GM12873 (cell line): ENCODE data around the gene TSPO2.

Source experiments
- TF ChIP-seq, protein P1 (sequence below): IDR thresholded peaks from 2 replicates; pipeline ENCODE4 v1.5.1; 2012; ENCODE audit warnings: low read depth, mild to moderate bottlenecking, moderate library complexity, low read length, control low read depth; ENCODE audit not compliant: insufficient read depth; ENCODE audit errors: missing control alignments

The TSPO2 gene

DNA sequence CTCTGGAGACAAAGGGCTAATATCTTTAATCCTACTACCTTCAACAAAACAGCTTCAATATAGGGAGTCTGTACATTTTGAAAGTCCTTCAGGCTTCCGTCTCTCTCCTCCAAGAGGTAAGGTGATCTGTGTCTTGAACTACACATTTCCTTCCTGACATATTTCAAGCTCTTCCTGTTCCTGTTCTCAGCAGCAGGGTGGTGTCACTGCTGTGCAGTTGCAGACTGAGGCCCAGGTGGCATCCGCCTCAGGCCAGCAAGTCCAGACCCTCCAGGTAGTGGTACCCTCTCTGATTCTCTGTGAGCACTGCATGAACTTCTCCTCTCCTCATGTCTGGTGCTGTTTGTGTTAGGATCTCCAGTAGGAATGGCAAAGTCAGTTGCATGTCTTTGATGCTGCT is 38.4 kb downstream of the TSPO2 start:
- TF ChIP-seq, protein P1, sequence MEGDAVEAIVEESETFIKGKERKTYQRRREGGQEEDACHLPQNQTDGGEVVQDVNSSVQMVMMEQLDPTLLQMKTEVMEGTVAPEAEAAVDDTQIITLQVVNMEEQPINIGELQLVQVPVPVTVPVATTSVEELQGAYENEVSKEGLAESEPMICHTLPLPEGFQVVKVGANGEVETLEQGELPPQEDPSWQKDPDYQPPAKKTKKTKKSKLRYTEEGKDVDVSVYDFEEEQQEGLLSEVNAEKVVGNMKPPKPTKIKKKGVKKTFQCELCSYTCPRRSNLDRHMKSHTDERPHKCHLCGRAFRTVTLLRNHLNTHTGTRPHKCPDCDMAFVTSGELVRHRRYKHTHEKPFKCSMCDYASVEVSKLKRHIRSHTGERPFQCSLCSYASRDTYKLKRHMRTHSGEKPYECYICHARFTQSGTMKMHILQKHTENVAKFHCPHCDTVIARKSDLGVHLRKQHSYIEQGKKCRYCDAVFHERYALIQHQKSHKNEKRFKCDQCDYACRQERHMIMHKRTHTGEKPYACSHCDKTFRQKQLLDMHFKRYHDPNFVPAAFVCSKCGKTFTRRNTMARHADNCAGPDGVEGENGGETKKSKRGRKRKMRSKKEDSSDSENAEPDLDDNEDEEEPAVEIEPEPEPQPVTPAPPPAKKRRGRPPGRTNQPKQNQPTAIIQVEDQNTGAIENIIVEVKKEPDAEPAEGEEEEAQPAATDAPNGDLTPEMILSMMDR: no peak

DNA sequence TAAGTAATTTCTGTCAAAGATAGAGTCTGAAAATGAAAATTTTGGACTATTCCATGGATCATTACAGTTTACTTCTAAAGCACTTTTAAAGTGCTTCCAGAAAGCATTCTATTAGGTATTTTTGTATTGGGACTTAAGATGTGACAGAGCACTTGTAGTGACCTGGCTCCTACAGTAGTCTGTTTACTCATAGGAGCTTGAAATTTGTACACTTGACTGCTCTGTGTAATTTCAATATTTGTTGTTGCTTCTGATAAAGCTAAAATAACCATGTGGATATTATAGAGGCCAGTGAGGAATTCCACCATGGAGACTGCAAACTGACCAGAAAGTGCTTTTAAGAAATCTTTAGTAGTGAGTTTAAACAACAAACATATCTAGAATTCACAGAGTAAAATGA is 40.8 kb downstream of the TSPO2 start:
- TF ChIP-seq, protein P1: no peak

DNA sequence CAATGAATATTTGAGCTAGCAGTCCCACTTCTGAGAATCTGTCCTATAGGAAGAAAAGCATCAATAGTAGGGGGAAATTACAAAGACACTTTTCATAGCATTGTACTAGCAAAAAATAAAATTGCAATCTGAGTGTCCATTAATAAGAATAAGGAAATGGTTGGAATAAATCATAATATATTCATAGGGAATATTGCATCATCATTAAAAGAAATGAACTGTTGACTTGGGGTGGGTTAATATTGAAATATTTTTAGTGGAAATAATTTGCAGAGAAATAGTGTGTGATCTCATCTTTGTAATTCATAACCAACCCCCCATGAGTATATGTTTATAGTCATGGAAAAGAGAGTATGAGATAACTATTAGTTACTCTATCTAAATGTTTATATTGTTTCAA is 42.9 kb downstream of the TSPO2 start:
- TF ChIP-seq, protein P1: no peak

DNA sequence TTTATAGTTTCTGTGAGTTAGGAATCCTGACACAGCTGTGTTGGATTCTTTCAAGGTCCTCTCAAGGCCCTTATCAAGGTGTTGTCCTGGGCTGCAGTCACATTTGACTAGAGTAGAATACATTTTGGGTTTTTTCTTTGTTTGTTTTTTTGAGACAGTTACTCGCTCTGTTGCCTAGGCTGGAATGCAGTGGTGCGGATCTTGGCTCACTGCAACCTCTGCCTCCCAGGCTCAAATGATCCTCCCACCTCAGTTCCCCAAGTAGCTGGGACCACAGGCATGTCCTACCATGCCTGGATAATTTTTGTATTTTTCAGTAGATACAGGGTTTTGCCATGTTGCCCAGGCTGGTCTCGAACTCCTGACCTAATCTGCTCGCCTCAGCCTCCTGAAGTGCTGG is 46.2 kb downstream of the TSPO2 start:
- TF ChIP-seq, protein P1: no peak

DNA sequence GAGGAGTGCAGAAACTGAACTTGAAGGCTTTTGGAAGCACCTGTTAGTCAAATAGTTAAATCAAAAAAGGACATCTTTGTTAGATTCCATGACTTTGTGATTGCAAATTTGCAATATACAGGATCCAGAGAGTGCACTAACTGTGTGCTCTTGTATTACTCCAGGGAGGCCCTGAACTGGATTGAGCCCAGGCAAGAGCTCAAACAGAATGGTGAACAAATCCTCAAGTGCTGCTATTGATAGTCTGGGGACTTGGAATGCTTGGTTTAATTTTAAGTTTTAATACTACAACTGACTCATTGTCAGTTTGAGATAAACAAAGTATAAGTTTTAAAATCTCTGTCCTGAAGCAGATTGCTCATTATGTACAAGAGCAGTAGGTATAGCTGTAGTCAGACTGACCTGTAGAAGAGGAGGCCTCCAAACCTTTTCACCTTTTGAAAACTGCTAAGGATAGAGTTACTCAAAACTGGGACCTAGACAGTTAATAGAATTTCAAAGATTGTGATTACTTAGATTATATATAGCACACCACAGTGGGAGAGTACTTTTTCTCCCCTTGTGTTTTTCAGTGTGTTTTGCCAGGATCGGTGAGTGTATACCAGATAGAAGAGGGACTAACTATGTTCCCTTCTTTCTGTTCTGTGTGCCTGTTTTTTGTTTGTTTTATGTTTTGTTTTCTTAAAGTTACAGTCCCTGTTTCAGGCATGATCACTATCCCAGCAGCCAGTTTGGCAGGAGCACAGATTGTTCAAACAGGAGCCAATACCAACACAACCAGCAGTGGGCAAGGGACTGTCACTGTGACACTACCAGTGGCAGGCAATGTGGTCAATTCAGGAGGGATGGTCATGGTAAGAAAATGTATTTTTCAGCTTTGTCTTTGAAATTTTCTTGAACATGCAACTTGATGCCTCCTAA is 48.8 kb downstream of the TSPO2 start:
- TF ChIP-seq, protein P1: no peak

DNA sequence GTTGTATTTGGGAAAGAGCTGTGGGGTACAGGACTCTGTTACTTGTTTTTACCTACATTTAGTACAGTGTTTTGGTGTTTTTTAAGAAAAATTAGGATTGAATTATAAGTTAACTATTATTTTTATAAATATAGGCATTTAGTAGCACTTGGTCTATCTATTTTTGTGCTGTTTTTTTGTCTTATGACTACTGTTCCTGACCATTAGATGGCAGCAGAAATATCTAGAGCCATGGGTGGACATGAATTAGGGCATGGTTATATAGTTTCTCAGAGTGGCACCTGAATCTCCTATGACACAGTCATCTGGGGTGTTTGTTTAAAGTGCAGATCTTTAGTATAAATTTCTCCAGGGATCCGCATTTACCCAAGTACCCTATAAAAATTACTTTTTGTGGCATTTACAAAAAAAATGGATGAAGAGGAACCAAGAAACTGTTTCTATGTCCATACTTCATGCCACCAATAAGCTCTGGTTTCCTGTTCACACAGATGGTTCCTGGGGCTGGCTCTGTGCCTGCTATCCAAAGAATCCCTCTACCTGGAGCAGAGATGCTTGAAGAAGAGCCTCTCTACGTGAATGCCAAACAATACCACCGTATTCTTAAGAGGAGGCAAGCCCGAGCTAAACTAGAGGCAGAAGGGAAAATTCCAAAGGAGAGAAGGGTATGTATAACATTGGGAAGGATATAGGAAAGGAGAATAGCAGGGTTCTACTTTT is 50.3 kb downstream of the TSPO2 start:
- TF ChIP-seq, protein P1: peak; percentile 28

DNA sequence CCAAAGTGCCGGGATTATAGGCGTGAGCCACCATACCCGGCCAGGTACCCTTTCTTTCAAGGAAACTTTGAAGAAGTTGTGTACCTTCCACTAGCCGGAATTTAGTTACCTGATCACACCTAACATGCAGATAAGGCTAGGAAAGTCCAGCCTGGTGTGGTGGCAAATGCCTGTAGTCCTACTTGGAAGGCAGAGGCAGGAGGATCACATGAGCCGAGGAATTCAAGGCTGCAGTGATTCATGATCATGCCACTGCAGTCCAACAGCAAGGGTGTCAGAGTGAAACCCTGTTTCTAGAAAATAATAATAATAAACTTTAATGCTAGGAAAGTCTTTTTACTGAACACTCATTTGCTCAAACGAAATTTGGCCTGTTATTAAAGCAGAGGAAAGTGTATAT is 51.5 kb downstream of the TSPO2 start:
- TF ChIP-seq, protein P1: no peak
